Measurements from ENCODE around the gene ASTN2. TPM values are rescaled to one million over a fixed set of nuclear protein-coding genes. Genes with fewer than 3 reads are reported as not detected.

Gene ASTN2
- total RNA-seq, 1 donor from 2014 or later, result 29.0 TPM

DNA sequence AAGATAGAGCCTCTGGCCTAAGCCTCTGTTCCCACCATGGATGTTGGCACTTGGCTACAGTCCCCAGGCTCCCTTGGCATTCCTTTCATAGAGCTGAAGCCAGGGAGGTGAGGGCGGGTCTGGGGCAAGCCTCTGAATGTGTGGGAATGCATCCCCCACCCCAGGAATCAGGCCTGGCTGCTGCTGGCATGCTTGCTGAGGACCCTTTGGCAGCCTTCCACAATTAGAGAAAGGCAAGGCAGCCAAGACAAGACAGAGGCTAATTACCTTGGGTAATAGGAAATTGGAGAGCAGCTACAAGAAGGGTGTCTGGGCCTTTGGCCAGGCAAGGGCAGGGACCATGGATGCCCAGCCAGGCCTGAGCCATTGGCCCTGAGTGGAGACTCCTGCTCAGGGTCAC, 932.1 kb downstream of the ASTN2 start:
- Mint-ChIP-seq H3K27me3 (no peaks in the 10 kb centered on the region), H3K4me3 (ENCODE audit: low read depth) (no peak overlapping the region), H3K4me1 (ENCODE audit: low read depth) (no peaks in the 10 kb centered on the region), H3K27ac (no peak overlapping the region), H3K9me3 (ENCODE audit: low read depth) (no peaks in the 10 kb centered on the region), H3K36me3 (ENCODE audit: insufficient read depth) (no peaks in the 10 kb centered on the region)
- TF ChIP-seq, protein P1, sequence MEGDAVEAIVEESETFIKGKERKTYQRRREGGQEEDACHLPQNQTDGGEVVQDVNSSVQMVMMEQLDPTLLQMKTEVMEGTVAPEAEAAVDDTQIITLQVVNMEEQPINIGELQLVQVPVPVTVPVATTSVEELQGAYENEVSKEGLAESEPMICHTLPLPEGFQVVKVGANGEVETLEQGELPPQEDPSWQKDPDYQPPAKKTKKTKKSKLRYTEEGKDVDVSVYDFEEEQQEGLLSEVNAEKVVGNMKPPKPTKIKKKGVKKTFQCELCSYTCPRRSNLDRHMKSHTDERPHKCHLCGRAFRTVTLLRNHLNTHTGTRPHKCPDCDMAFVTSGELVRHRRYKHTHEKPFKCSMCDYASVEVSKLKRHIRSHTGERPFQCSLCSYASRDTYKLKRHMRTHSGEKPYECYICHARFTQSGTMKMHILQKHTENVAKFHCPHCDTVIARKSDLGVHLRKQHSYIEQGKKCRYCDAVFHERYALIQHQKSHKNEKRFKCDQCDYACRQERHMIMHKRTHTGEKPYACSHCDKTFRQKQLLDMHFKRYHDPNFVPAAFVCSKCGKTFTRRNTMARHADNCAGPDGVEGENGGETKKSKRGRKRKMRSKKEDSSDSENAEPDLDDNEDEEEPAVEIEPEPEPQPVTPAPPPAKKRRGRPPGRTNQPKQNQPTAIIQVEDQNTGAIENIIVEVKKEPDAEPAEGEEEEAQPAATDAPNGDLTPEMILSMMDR (IDR thresholded peaks at IDR 0.05; ENCODE audit: unreplicated experiment), result no peak
- no peak for DNase-seq (ENCODE audit: low spot score, unreplicated experiment)

DNA sequence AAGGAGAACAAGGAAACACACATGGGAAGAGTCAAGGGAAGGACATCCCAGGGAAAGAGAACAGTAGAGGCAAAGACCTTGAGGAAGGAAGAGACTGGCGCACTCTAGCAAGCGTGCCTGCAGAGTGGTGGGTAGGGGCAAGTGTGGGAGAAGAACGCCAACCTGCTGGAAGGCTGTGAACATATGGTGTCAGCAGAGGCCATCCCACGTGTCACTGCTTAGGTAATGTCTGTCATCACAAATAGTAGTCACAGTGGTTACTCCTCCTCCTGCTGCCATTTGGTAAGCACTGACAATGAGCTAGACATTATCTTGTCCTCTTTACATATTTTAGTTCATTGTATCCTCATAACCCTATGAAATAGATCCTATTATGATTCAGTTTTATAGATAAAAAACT, 934.2 kb downstream of the ASTN2 start:
- TF ChIP-seq, protein P1 (IDR thresholded peaks at IDR 0.05; ENCODE audit: unreplicated experiment), result no peak
- no peak overlapping the region for H3K27ac Mint-ChIP-seq
- no peaks in the 10 kb centered on the region for H3K36me3 Mint-ChIP-seq (ENCODE audit: insufficient read depth)
- H3K27me3 Mint-ChIP-seq, result peaks cover 2% of the 10 kb centered on the region
- no peaks in the 10 kb centered on the region for H3K9me3 Mint-ChIP-seq (ENCODE audit: low read depth)
- H3K4me3 Mint-ChIP-seq (ENCODE audit: low read depth), result no peak overlapping the region
- DNase-seq (ENCODE audit: low spot score, unreplicated experiment), result no peak
- no peaks in the 10 kb centered on the region for H3K4me1 Mint-ChIP-seq (ENCODE audit: low read depth)

DNA sequence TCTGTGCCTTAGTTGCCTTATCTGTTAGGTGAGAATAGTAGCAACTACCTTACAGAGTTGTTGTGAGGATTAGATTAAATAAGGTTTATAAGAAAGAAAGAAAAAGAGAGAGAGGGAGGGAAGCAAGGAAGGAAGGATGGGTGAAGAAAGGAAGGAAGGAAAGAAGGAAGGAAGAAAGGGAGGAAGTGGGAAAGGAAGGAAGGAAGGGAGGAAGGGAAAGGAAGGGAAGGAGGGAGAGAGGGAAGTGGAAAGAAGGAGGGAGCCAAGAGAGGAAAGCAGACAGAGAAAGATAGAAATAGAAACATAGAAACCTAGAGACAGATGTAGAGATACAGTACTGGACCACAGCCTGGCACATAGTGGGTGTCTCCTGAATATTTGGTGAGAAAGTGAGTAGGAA, 934.9 kb downstream of the ASTN2 start:
- H3K9me3 Mint-ChIP-seq (ENCODE audit: low read depth), result no peaks in the 10 kb centered on the region
- no peaks in the 10 kb centered on the region for H3K36me3 Mint-ChIP-seq (ENCODE audit: insufficient read depth)
- H3K4me1 Mint-ChIP-seq (ENCODE audit: low read depth), result no peaks in the 10 kb centered on the region
- no peak overlapping the region for H3K27ac Mint-ChIP-seq
- H3K27me3 Mint-ChIP-seq, result peaks cover 3% of the 10 kb centered on the region
- H3K4me3 Mint-ChIP-seq (ENCODE audit: low read depth), result no peak overlapping the region
- DNase-seq (ENCODE audit: low spot score, unreplicated experiment), result no peak
- TF ChIP-seq, protein P1 (IDR thresholded peaks at IDR 0.05; ENCODE audit: unreplicated experiment), result no peak

DNA sequence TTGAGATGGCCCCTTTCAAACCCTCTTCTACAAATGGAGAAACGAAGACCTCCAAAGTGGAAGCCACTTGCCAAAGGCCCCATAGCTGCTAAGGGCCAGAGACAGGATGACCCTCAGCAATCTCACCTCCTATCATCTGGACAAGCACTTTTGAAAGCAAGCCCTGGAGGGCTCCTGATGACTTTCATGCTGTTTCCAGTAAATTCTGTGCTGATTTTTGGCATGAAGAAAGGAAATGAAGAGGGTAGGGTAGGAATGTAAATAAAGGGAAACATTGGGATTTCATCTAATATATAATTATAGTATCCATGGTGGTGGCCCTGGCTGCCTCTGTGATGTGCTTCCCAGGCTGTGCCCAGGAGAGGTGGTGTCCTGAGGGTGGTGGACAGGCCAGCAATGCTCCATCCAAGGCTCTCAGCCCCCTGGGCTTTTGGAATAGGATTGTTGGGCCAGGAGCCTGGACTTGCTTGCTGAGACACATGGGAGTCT, 935.8 kb downstream of the ASTN2 start:
- Mint-ChIP-seq H3K27me3 (peaks cover 3% of the 10 kb centered on the region), H3K9me3 (ENCODE audit: low read depth) (no peaks in the 10 kb centered on the region), H3K4me1 (ENCODE audit: low read depth) (no peaks in the 10 kb centered on the region), H3K36me3 (ENCODE audit: insufficient read depth) (no peaks in the 10 kb centered on the region), H3K27ac (peak overlapping the region; percentile 53), H3K4me3 (ENCODE audit: low read depth) (no peak overlapping the region)
- DNase-seq (ENCODE audit: low spot score, unreplicated experiment), result no peak
- TF ChIP-seq, protein P1 (IDR thresholded peaks at IDR 0.05; ENCODE audit: unreplicated experiment), result no peak

DNA sequence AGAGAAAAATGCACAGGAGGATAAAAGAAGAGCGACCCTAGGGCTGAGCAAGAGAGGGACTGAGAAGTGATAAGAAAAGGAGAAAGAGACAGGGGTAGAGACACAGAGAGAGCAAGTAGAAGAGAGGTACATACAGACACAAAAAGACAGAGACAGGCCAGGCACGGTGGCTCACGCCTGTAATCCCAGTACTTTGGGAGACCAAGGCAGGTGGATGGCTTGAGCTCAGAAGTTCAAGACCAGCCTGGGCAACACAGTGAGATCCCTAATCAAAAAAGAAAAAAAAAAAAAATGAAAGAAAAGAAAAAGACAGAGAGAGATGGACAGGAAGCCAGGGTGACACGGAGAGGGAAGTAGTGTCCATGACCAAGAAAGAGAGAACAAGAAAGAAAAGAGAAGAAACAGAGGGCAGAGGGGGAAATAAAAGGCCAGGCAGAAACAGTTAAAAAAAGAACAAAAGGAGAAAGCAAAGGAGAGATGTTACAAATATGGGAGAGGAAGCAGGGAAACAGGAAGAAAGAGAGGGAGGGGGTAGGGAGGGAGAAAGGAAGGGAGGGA, 937.2 kb downstream of the ASTN2 start:
- no peaks in the 10 kb centered on the region for H3K36me3 Mint-ChIP-seq (ENCODE audit: insufficient read depth)
- no peak for DNase-seq (ENCODE audit: low spot score, unreplicated experiment)
- no peak overlapping the region for H3K27ac Mint-ChIP-seq
- no peaks in the 10 kb centered on the region for H3K9me3 Mint-ChIP-seq (ENCODE audit: low read depth)
- no peak overlapping the region for H3K4me3 Mint-ChIP-seq (ENCODE audit: low read depth)
- peaks cover 3% of the 10 kb centered on the region for H3K27me3 Mint-ChIP-seq
- H3K4me1 Mint-ChIP-seq (ENCODE audit: low read depth), result no peaks in the 10 kb centered on the region
- TF ChIP-seq, protein P1 (IDR thresholded peaks at IDR 0.05; ENCODE audit: unreplicated experiment), result no peak

Data from progenitor cell of endocrine pancreas (in vitro differentiated cells).